Measurements from ENCODE around the gene UGT1A6.

- TF ChIP-seq, protein P1, sequence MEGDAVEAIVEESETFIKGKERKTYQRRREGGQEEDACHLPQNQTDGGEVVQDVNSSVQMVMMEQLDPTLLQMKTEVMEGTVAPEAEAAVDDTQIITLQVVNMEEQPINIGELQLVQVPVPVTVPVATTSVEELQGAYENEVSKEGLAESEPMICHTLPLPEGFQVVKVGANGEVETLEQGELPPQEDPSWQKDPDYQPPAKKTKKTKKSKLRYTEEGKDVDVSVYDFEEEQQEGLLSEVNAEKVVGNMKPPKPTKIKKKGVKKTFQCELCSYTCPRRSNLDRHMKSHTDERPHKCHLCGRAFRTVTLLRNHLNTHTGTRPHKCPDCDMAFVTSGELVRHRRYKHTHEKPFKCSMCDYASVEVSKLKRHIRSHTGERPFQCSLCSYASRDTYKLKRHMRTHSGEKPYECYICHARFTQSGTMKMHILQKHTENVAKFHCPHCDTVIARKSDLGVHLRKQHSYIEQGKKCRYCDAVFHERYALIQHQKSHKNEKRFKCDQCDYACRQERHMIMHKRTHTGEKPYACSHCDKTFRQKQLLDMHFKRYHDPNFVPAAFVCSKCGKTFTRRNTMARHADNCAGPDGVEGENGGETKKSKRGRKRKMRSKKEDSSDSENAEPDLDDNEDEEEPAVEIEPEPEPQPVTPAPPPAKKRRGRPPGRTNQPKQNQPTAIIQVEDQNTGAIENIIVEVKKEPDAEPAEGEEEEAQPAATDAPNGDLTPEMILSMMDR (conservative IDR thresholded peaks at IDR 0.05; ENCODE audit: low read depth in 2 of 2), result no peak
- TF ChIP-seq POLR2AphosphoS5 (IDR thresholded peaks at IDR 0.05; ENCODE audit: low read depth), result no peak
Observed at GRCh38 chr2:233780771-233781170, 88.1 kb downstream of the UGT1A6 start.

All from GM23338 (cell line).